ENCODE results near the gene ENTR1. TPM values are rescaled to one million over a fixed set of nuclear protein-coding genes. Genes with fewer than 3 reads are reported as not detected.

Gene ENTR1
- total and polyA plus RNA-seq, 2 of the 13 experiments (the other 11 are each of a cell fraction or from before 2014, with no cell fraction given), result 70.1 to 76.4 TPM

DNA sequence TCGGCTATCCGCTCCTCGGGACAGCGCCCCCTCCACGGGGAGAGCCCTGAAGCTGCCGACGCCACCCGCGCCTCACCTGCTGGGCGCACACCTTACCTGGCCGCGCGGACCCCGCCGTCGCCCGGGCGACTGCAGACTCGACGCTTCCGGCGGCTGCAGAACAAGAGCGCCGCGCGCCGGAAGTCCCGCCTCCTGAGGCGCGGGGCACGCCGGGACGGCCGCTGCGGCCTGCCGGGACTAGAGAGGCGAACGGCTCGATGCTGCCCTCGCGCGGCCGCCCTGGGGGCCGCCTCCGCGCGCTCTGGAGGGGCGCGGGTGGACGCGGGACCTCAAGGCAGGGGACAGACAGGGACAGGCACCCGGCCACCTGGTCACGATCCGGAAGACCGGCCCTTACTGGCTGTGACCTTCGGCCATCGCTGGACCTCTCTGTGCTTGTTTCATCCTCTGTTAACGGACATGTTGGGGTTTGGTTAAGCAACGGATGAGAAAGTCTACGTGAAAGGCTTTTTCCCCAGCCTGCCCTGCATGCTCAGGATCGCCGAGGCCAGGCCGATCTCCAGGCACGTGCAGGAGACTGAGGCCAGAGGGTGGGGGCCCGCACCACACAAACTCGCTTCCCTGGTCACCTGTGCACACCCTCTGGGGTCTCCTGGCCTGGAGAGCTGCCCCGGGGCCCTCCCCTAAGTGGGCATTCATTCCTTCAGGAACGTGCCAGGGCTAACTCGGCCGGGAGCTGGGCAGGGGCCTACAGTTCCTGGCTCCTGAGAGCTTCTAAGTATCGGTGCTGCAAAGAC lies 10.2 kb downstream of the ENTR1 start, which contains the start of gene SNAPC4 (continued):
- TF ChIP-seq, protein P1, sequence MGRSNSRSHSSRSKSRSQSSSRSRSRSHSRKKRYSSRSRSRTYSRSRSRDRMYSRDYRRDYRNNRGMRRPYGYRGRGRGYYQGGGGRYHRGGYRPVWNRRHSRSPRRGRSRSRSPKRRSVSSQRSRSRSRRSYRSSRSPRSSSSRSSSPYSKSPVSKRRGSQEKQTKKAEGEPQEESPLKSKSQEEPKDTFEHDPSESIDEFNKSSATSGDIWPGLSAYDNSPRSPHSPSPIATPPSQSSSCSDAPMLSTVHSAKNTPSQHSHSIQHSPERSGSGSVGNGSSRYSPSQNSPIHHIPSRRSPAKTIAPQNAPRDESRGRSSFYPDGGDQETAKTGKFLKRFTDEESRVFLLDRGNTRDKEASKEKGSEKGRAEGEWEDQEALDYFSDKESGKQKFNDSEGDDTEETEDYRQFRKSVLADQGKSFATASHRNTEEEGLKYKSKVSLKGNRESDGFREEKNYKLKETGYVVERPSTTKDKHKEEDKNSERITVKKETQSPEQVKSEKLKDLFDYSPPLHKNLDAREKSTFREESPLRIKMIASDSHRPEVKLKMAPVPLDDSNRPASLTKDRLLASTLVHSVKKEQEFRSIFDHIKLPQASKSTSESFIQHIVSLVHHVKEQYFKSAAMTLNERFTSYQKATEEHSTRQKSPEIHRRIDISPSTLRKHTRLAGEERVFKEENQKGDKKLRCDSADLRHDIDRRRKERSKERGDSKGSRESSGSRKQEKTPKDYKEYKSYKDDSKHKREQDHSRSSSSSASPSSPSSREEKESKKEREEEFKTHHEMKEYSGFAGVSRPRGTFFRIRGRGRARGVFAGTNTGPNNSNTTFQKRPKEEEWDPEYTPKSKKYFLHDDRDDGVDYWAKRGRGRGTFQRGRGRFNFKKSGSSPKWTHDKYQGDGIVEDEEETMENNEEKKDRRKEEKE (IDR thresholded peaks at IDR 0.05), result no peak
- TF ChIP-seq ZNF142 (CRISPR knock-in tag; IDR thresholded peaks at IDR 0.05) (peak; percentile 69; the same call in 1 of the 2 replicates), ZNF557 (CRISPR knock-in tag; IDR thresholded peaks at IDR 0.05) (no peak), PITX1 (CRISPR knock-in tag; IDR thresholded peaks at IDR 0.05) (no peak), HIC2 (CRISPR knock-in tag; IDR thresholded peaks at IDR 0.05; ENCODE audit: low read depth) (no peak), ZNF605 (CRISPR knock-in tag; IDR thresholded peaks at IDR 0.05) (no peak), ONECUT2 (CRISPR knock-in tag; IDR thresholded peaks at IDR 0.05) (no peak), GZF1 (CRISPR knock-in tag; IDR thresholded peaks at IDR 0.05) (no peak), IRF9 (CRISPR knock-in tag; IDR thresholded peaks at IDR 0.05; ENCODE audit: borderline replicate concordance) (peak; percentile 65; the same call in 1 of the 2 replicates)
- TF ChIP-seq, protein P2, sequence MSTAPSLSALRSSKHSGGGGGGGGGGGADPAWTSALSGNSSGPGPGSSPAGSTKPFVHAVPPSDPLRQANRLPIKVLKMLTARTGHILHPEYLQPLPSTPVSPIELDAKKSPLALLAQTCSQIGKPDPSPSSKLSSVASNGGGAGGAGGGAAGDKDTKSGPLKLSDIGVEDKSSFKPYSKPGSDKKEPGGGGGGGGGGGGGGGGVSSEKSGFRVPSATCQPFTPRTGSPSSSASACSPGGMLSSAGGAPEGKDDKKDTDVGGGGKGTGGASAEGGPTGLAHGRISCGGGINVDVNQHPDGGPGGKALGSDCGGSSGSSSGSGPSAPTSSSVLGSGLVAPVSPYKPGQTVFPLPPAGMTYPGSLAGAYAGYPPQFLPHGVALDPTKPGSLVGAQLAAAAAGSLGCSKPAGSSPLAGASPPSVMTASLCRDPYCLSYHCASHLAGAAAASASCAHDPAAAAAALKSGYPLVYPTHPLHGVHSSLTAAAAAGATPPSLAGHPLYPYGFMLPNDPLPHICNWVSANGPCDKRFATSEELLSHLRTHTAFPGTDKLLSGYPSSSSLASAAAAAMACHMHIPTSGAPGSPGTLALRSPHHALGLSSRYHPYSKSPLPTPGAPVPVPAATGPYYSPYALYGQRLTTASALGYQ (CRISPR knock-in tag; IDR thresholded peaks at IDR 0.05), result peak; percentile 46; the same call in 1 of the 2 replicates
- TF ChIP-seq, protein P3, sequence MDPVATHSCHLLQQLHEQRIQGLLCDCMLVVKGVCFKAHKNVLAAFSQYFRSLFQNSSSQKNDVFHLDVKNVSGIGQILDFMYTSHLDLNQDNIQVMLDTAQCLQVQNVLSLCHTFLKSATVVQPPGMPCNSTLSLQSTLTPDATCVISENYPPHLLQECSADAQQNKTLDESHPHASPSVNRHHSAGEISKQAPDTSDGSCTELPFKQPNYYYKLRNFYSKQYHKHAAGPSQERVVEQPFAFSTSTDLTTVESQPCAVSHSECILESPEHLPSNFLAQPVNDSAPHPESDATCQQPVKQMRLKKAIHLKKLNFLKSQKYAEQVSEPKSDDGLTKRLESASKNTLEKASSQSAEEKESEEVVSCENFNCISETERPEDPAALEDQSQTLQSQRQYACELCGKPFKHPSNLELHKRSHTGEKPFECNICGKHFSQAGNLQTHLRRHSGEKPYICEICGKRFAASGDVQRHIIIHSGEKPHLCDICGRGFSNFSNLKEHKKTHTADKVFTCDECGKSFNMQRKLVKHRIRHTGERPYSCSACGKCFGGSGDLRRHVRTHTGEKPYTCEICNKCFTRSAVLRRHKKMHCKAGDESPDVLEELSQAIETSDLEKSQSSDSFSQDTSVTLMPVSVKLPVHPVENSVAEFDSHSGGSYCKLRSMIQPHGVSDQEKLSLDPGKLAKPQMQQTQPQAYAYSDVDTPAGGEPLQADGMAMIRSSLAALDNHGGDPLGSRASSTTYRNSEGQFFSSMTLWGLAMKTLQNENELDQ (CRISPR knock-in tag; IDR thresholded peaks at IDR 0.05; ENCODE audit: borderline replicate concordance), result no peak

All from HepG2 (cell line).